PC-3 (cell line): Measurements from ENCODE around the gene KIF11.
"Not testable (repeated sequence)": the region's sequence is repeated elsewhere in the genome, so short reads cannot be mapped to it uniquely, and the experiment has no call there.

ENCODE experiments used
- EZH2 ChIP-seq: fragments of 300-600 bp; sonication (generic); IDR thresholded peaks from one replicate; pipeline ENCODE4 v1.6.1; 2017; ENCODE audit warnings: antibody characterized with exemption, mild to moderate bottlenecking, low read length; ENCODE audit not compliant: unreplicated experiment
- EZH2phosphoT487 ChIP-seq: fragments of 300-600 bp; sonication (generic); IDR thresholded peaks from 2 replicates; pipeline ENCODE4 v1.6.1; 2018; ENCODE audit warnings: mild to moderate bottlenecking, antibody characterized with exemption, low read length, borderline replicate concordance
- TF ChIP-seq, protein P1 (sequence below): fragments of 300-600 bp; sonication (generic); conservative IDR thresholded peaks from 2 replicates; pipeline ENCODE4 v1.5.1; 2017; ENCODE audit warnings: antibody characterized with exemption, low read depth, mild to moderate bottlenecking, low read length

DNA sequence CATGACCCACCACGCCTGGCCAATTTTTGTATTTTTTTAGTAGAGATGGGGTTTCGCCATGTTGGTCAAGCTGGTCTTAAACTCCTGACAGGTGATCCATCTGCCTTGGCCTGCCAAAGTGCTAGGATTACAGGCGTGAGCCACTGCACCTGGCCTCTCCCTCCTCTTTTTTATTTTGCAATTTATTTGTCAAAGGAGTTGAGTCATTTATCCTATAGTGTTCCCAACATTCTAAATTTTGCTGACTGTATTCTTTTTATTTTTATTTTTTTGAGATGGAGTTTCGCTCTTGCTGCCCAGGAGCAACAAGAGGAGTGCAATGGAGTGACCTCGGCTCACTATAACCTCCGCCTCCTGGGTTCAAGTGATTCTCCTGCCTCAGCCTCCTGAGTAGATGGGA lies 10.6 kb upstream of the KIF11 start:
- TF ChIP-seq, protein P1, sequence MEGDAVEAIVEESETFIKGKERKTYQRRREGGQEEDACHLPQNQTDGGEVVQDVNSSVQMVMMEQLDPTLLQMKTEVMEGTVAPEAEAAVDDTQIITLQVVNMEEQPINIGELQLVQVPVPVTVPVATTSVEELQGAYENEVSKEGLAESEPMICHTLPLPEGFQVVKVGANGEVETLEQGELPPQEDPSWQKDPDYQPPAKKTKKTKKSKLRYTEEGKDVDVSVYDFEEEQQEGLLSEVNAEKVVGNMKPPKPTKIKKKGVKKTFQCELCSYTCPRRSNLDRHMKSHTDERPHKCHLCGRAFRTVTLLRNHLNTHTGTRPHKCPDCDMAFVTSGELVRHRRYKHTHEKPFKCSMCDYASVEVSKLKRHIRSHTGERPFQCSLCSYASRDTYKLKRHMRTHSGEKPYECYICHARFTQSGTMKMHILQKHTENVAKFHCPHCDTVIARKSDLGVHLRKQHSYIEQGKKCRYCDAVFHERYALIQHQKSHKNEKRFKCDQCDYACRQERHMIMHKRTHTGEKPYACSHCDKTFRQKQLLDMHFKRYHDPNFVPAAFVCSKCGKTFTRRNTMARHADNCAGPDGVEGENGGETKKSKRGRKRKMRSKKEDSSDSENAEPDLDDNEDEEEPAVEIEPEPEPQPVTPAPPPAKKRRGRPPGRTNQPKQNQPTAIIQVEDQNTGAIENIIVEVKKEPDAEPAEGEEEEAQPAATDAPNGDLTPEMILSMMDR, result not testable (repeated sequence)
- not testable (repeated sequence) for TF ChIP-seq EZH2, EZH2phosphoT487
